ENCODE data around the gene ARHGAP20.

DNA sequence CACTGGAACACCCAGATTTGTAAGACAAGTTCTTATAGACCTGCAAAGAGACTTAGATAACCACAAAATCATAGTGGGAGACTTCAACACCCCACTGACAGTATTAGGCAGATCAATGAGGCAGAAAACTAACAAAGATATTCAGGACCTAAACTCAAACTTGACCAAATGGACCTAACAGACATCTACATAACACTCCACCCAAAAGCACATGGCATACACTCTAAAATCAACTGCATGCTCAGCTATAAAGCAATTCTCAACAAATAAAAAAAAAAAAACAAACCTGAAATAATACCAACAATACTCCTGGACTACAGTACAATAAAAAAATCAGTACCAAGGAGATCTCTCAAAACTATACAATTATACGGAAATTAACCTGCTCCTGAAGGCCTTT is 167.5 kb downstream of the ARHGAP20 start:
- TF ChIP-seq, protein P1, sequence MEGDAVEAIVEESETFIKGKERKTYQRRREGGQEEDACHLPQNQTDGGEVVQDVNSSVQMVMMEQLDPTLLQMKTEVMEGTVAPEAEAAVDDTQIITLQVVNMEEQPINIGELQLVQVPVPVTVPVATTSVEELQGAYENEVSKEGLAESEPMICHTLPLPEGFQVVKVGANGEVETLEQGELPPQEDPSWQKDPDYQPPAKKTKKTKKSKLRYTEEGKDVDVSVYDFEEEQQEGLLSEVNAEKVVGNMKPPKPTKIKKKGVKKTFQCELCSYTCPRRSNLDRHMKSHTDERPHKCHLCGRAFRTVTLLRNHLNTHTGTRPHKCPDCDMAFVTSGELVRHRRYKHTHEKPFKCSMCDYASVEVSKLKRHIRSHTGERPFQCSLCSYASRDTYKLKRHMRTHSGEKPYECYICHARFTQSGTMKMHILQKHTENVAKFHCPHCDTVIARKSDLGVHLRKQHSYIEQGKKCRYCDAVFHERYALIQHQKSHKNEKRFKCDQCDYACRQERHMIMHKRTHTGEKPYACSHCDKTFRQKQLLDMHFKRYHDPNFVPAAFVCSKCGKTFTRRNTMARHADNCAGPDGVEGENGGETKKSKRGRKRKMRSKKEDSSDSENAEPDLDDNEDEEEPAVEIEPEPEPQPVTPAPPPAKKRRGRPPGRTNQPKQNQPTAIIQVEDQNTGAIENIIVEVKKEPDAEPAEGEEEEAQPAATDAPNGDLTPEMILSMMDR (IDR thresholded peaks at IDR 0.05): no peak
- TF ChIP-seq ZFX (IDR thresholded peaks at IDR 0.05; ENCODE audit: borderline replicate concordance): no peak

Measured in 22Rv1 (cell line).